Epithelial cell of proximal tubule (primary cell): Measurements from ENCODE around the gene PLLP. TPM values are rescaled to one million over a fixed set of nuclear protein-coding genes. Genes with fewer than 3 reads are reported as not detected.

Experiments
- DNase-seq: peaks from one replicate; pipeline ENCODE4 v3.0.0-alpha.2; 2011; ENCODE audit warnings: low read depth
- H3K4me3 ChIP-seq: 2 replicates; pipeline ENCODE4 v1.5.1; 2011; ENCODE audit warnings: low read depth, mild to moderate bottlenecking, low read length
- total RNA-seq: library from RNA; depleted of rRNA; stranded (reverse); fragments of >200 nt; gene quantifications from 2 replicates; pipeline ENCODE4 v1.2.3, GENCODE V29; 2015
- TF ChIP-seq, protein P1 (sequence below): conservative IDR thresholded peaks from 2 replicates; pipeline ENCODE4 v1.5.1; 2012; ENCODE audit warnings: low read depth, mild to moderate bottlenecking, low read length

The PLLP gene
- total RNA-seq, 1 donor from 2014 or later: 2.5 TPM

DNA sequence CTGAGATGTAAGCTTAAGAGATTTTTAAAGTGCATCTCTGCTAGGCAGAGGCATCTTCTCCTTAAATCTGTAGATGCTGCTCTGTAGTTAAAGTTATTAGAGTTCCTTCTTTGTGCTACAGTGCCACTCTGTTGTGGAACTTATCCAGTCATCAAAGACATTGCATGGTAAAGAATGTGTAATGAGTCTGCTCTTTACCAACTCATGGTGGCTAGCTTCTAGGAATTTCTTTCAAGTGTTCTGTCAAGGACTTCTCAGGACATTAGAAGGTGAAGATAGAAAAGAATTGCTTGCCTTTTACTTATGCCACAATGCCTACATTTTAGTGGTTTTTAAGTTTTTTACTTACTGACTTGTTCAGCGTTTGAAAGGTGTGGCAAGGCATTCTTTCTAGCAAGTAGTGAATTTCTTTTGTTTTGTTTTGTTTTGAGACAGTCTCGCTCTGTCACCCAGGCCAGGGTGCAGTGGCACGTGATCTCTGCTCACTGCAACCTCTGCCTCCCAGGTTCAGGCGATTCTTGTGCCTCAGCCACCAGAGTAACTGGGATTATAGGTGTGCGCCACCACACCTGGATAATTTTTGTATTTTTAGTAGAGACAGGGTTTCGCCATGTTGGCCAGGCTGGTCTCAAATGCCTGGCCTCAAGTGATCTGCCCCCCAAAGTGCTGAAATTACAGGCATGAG is 59.7 kb downstream of the PLLP start:
- H3K4me3 ChIP-seq: no peak overlapping the region
- DNase-seq: no peak
- TF ChIP-seq, protein P1, sequence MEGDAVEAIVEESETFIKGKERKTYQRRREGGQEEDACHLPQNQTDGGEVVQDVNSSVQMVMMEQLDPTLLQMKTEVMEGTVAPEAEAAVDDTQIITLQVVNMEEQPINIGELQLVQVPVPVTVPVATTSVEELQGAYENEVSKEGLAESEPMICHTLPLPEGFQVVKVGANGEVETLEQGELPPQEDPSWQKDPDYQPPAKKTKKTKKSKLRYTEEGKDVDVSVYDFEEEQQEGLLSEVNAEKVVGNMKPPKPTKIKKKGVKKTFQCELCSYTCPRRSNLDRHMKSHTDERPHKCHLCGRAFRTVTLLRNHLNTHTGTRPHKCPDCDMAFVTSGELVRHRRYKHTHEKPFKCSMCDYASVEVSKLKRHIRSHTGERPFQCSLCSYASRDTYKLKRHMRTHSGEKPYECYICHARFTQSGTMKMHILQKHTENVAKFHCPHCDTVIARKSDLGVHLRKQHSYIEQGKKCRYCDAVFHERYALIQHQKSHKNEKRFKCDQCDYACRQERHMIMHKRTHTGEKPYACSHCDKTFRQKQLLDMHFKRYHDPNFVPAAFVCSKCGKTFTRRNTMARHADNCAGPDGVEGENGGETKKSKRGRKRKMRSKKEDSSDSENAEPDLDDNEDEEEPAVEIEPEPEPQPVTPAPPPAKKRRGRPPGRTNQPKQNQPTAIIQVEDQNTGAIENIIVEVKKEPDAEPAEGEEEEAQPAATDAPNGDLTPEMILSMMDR: no peak

GRCh38 chr16:57223057-57223456 is 61.4 kb downstream of the PLLP start:
- TF ChIP-seq, protein P1: no peak

GRCh38 chr16:57216968-57217367 is 67.5 kb downstream of the PLLP start:
- no peak overlapping the region for H3K4me3 ChIP-seq
- TF ChIP-seq, protein P1: no peak
- no peak for DNase-seq

More at GRCh38 chr16:57223057-57223456, 61.4 kb downstream of the PLLP start:
- no peak for DNase-seq
- H3K4me3 ChIP-seq: no peak overlapping the region

- H3K4me3 ChIP-seq: no peak overlapping the region
- no peak for DNase-seq
- TF ChIP-seq, protein P1: no peak
Measured at GRCh38 chr16:57213462-57213861, 71.0 kb downstream of the PLLP start.

GRCh38 chr16:57209780-57210179 is 74.7 kb downstream of the PLLP start:
- TF ChIP-seq, protein P1: no peak
- H3K4me3 ChIP-seq: no peak overlapping the region
- DNase-seq: no peak

GRCh38 chr16:57208926-57209325 is 75.5 kb downstream of the PLLP start:
- DNase-seq: no peak
- no peak overlapping the region for H3K4me3 ChIP-seq
- TF ChIP-seq, protein P1: no peak

Other genes with a start within 250 kb of the PLLP start
- gene CPNE2, start 192.1 kb downstream of the PLLP start, total RNA-seq: 44.9 and 50.2 TPM in 2 replicates
- gene PSME3IP1, start 98.6 kb downstream of the PLLP start, total RNA-seq: 79.4 and 105 TPM in 2 replicates
- gene RSPRY1, start 98.3 kb downstream of the PLLP start, total RNA-seq: 28.6 and 46.5 TPM in 2 replicates
- 44.6 and 55.7 TPM in 2 replicates for gene ARL2BP, start 39.4 kb downstream of the PLLP start, total RNA-seq
- not detected in 2 replicates for gene CCL22, start 74.1 kb upstream of the PLLP start, total RNA-seq
- gene CX3CL1, start 87.8 kb upstream of the PLLP start, total RNA-seq: 6.4 and 13.5 TPM in 2 replicates
- not detected in 2 replicates for gene CCL17, start 120.1 kb upstream of the PLLP start, total RNA-seq
- gene CIAPIN1, start 162.7 kb upstream of the PLLP start, total RNA-seq: 69.1 and 75.6 TPM in 2 replicates
- 40.0 and 45.4 TPM in 2 replicates for gene COQ9, start 162.8 kb upstream of the PLLP start, total RNA-seq
- 64.5 and 140 TPM in 2 replicates for gene POLR2C, start 178.0 kb upstream of the PLLP start, total RNA-seq
- gene DOK4, start 201.8 kb upstream of the PLLP start, total RNA-seq: 35.3 and 39.5 TPM in 2 replicates